Suppressor macrophage treated with lipopolysaccharide for 1 hour (primary cell): Measurements from ENCODE around the gene SGCE.
"Not testable (repeated sequence)": the region's sequence is repeated elsewhere in the genome, so short reads cannot be mapped to it uniquely, and the experiment has no call there.

Experiments
- DNase-seq, 3 donors: peaks; one replicate each; pipeline ENCODE4 v3.0.0-alpha.2; 2020 to 2022

Gene SGCE, protein sequence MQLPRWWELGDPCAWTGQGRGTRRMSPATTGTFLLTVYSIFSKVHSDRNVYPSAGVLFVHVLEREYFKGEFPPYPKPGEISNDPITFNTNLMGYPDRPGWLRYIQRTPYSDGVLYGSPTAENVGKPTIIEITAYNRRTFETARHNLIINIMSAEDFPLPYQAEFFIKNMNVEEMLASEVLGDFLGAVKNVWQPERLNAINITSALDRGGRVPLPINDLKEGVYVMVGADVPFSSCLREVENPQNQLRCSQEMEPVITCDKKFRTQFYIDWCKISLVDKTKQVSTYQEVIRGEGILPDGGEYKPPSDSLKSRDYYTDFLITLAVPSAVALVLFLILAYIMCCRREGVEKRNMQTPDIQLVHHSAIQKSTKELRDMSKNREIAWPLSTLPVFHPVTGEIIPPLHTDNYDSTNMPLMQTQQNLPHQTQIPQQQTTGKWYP

DNA sequence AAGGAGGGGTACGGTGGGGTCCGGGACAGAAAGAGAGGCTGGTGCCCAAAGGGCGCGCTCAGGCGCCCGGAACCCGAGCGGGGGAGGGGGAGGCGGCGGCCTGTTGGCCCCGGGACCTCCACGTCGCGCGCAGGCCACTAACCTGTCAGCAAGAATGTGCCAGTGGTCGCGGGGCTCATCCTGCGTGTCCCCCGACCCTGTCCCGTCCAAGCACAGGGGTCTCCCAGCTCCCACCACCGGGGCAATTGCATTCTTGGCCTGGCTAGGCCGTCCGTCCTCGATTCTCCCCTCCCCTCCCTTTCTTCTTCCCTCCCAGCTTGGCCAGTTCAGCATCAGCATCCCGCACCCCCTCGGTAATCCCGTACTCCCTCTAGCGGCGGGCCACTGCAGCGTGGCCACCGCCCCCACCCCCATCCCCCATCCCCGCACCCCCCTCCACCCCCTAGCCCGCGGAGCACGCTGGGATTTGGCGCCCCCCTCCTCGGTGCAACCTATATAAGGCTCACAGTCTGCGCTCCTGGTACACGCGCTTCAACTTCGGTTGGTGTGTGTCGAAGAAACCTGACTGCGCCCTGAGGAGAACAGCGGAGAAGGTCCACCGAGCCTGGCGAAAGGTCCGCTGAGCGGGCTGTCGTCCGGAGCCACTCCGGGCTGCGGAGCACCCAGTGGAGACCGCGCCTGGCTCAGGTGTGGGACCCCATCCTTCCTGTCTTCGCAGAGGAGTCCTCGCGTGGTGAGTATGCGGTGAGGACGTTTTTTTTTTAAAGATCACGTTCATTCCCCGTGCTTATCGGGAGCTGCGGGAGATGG, at the start of gene SGCE:
Gene SGCE, minus strand, starts transcription at position 286 of the 810 bp plus-strand sequence. Its CDS starts 35 bp downstream, at position 251.
- DNase-seq, result peak; percentile 35 to 68 (median 43)

DNA sequence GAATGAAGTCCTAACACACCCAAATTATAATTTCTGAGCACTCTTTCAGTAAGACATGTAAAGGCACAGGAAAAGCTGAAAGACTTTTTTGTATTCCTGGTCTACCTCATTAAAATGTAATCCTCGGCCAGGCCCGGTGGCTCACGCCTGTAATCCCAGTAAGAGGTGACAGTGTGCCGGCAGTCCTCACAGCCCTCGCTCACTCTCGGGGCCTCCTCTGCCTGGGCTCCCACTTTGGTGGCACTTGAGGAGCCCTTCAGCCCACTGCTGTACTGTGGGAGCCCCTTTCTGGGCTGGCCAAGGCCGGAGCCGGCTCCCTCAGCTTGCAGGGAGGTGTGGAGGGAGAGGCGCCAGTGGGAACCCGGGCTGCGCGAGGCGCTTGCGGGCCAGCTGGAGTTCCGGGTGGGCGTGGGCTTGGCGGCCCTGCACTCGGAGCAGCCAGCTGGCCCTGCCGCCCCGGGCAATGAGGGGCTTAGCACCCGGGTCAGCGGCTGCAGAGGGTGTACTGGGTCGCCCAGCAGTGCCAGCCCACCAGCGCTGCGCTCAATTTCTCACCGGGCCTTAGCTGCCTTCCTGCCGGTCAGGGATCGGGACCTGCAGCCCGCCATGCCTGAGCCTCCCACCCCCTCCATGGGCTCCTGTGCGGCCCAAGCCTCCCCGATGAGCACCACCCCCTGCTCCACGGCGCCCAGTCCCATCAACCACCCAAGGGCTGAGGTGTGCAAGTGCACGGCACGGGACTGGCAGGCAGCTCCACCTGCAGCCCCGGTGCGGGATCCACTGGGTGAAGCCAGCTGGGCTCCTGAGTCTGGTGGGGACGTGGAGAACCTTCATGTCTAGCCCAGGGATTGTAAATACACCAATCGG, 49.5 kb upstream of the SGCE start:
- DNase-seq, result not testable (repeated sequence)

DNA sequence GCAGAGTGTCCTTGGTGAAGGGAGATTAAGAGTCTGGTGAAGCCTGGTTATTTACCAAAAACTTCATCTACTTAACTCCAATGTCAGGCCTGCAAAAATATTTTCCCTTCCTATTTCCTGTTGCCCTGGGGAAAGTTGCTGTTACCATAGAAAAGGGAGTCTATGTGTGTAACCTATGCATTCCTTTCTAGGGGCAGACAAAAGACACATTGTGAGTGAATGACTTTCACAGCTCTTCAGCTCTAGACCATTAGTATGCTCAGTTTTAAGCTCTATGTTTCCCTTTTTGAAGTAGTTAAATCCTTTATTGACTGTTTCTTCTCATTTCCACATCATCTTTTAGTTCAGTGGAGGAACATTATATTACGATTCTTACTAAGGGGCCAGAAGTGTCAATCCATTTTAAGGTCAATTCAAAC, 45.6 kb upstream of the SGCE start:
- no peak for DNase-seq

DNA sequence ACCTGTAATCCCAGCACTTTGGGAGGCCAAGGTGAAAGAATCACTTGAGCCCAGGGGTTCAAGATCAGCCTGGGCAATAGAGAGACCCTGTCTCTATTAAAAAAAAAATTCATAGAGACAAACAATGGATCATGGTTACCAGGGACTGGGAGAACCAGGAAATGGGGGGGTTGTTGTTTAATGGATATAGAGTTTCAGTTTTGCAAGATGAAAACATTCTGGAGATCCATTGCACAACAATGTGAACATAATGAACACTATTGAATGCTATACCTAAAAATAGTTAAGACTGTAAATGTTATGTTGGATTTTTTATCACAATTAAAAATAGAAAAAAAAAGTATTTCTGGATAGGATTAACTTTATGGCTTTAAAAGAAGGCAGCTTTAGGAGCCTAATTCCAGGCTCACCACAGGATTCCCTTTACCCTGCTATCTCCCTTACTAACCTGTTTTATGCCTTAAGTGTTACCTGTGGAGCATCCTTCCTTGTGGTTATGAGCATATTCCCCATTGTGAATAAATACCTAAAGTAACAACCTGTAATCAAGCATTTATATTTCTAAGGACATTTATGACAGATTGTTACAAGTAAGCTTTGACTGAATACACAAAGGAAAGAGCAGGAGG, 45.1 kb upstream of the SGCE start:
- DNase-seq, result no peak

DNA sequence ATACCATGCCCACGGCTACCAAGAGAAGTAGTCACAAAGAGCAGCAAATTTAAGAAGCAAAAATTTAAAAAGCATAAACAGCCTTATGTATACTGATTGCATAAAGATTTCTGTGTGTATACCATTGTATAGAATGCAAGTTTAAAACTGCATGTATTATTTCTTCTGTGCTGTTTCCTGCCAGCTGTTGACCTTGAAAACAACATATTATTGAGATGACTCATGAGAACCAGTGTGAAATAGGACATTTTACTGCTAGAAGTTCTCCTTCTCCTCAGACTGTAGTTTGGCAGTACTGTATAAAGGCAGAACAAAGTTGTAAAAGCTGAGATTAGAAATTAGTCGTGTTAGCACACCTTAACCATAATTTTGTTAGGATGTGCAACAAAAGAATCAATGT, 42.3 kb upstream of the SGCE start:
- peak in 1 of 3 donors; percentile 3 for DNase-seq

DNA sequence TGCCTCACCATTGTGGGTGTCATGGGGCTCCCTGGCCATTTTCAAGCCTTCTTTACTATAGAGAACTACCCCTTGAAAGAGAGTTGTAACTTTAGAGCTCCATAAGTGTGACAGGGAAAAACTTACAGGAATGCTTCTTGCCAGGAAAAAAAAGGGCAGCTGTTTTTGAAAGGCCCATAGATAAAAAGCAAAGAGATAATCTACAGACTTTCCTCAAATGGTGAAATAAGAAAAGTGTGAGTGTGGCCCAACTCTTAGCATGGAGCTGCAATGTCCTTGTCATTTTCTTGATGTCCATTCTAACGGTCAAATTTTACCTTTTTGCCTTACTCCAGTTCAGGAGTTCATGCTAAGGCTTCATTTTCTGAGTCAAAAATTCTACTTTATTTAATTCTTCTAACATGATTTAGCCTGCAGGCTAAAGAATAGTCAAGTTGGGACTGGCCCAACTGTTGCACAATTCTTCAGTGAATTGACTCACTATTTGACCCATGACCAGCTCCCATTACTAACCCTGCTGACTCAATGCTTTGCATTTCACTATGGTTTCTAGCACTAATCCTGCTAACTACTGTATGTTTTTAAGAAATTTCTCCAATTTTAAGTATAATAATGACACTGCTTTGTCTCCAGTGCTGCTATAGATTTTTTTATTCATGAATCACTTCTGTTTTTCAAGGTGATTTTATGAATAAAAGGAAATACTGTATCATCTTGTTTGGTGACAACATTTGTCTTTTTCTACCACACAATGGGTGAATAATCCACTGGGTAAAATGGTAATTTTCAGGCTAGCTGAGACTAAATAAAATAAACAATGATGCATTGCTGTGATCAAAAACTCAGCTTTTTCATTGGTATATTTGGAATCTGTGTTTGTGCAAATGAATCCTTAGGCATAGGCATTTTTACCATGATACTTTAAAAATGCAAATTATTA, 41.4 kb upstream of the SGCE start:
- DNase-seq, result peak; percentile 66 to 72 (median 67)

DNA sequence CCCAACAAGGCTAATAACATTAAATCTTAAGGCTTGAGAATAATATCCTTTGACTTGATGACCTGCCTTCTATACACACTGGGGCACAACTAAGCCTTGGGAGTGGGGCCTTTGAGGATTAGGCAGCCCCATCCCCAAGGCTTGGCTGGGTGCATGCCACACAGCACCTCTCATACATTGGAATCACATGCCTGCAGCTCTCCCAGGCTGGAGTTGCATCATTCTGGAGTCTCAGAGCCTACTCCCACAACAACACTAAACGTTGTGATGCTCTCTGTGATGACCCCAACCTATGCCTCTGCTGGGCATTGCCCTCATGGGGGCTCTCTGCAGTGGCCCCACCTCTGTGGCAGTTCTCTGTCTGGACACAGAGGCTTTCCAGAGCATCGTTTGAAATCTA, 31.9 kb upstream of the SGCE start:
- no peak for DNase-seq

DNA sequence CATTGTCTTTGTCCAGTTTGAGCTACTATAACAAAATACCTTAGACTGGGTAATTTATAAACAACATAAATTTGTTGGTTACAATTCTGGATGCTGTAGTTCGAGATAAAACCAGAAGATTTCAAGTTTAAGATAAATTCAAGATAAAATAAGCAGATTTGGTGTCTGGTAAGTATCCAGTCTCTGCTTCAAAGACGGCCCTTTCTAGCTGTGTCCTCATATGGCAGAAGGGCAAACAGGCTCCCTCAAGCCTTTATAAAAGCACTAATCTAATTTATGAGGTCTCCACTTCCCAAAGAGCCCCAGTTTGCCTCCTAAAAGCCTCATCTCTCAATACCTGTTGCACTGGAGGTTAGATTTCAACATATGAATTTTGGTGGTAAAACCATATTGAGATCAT, 31.1 kb upstream of the SGCE start:
- no peak for DNase-seq

DNA sequence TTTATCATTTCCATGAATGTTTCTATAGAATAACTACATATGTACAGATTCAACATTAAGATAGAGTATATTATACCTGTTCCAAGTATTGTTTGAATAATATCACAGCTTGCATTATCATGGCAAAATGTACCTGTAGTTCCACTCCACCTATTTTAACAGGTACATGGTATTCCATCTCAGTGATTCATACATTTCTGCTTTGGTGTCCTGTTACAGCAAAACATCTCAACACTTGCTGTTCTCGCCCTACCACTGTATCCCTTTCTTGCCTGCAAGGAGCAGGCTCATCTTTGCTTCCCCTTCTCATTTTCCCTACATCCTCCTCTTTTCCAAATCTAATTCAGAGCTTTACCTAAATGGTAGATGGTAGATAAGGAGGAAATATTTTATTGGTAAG, 27.1 kb upstream of the SGCE start:
- no peak for DNase-seq

DNA sequence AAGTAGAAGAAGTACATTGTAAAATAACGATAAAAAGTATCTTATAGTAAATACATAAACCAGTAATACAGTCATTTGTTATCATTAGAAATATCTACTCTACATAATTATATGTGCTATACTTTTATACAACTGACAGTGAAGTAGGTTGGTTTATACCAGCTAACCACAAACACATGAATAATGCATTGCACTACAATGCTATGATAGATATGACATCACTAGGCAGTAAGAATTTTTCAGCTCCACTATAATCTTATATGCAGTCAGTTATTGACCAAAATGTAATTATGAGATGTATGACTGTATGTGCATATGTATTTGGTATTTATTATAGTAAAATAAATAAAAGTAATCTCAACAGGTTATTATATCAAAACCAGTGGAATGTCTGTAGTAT, 23.4 kb upstream of the SGCE start:
- no peak for DNase-seq

DNA sequence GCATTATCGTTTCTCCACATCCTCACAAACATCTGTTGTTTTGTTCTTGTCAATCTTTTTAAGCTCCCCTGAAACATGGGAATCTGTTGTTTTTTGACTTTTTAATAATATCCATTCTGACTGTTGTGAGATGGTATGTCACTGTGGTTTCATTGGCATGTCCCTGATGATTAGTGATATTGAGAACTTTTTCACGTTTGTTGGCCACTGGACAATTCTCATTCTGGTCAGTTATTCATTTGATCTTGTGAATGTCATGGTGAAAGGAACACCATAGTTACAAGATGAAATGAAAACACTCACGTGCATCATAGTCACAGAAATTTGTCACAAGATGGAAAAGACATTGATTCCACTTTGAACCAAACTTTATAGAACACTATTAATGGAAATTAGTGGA, 20.5 kb upstream of the SGCE start:
- DNase-seq, result no peak

DNA sequence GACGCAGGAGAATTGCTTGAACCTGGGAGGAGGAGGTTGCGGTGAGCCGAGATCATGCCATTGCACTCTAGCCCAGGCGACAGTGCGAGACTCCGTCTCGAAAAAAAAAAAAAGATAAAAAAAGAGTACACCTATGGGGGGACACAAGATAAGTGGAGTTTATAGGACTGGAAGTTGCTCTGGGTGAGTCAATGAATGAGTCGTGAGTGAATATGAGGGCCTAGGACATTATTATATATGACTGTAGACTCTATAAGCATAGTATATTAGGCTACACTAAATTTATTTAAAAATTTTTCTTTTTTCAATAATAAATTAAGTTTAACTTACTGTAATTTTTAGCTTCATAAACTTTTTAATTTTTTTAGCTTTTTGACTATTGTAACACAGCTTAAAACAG, 19.4 kb upstream of the SGCE start:
- no peak for DNase-seq

DNA sequence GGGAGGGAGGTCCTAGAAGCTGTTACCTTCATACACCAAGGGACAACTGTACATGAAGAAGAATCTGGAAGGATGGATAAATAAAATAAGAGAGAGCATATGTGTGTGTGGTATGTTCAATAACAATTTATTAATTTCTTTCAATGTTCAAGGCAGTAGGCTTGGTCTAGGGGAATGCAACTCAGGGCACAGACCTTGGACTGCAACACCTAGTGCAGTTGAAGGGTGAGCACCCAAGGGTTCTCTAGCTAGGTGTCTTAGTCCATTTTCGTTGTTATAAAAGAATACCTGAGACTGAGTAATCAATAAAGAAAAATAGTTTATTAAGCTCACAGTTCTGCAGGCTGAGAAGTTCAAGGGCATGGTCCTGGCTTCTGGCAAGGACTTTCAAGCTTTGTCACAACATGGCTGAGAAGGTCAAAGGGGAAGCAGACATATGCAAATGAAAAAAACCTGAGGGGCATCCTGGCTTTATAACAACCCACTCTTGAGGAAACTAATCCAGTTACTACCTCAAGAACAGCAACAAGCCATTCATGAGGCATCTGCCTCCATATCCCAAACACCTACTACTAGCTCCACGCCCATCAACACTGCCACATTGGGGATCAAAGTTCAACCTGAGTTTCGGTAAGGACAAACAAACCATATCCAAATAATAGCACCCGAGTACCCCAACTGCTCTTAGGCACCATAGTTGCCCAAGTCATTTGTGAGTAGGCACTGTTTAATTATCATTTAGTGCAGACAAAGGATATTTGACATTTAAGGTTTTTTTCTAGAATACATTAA, 15.7 kb upstream of the SGCE start:
- DNase-seq, result no peak

DNA sequence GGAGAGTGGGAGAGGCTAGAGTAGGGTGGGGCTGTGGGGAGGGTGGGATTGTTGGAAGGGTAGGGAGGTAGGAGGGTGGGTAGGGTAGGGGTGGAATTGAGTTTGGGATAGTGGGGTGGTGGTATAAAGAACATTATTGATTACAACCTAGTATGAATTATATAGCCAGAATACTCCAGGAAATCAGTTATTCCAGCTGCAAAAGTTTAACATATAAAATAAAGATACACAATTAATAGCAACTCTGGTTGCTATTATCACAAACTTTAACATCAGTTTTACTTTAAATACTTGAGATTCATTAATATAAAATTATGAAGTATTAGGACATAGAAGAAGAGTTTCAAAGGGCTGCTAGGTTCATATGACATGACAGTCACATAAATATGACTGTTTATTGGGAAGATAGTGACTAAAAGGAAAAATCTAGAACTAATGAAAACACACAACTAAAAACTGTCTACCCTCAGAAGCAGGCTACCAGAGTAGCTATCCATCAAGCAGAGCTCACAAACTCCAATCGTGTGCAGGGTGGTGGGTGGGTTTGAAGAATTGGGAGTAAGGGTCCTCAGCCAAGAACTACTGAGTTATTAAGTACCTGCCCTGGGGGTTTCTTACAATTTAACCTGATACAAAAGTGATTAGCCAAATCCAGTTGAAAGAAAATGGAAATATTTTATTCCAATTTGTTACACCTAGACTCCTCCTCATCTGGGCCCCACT, 14.0 kb upstream of the SGCE start:
- DNase-seq, result no peak

DNA sequence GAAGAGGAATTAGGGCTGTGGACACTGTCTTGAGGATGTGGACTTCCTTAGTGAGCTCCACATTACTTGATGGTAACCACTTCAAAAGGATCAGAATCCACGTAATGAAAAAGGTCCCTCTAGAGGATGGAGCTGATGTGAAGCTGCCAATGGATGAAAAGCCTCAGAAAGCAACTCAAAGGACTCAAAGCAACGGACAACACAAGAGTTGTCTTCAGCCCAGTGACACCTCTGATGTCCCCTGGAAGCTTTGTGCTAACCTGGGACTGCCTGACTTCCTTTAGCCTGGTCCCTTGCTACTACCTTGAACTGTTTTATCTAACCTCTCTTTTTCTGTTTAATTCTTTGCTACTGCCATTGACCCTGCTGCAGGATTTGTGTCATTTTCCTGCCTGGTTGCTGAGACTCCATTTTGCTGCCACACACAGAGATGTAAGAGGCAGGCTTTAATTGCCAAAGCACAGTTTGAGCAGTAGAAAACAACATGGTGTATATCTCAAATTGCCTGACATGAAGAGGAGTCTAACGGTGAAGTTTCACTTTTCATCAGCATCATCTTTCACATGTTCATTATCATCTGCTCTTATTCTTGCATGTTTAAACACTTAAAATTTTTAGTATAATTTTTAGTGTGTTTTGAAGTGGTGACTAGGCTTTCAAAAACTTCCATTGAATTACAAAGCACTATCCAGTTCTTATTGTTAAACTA, 11.1 kb upstream of the SGCE start:
- DNase-seq, result no peak

DNA sequence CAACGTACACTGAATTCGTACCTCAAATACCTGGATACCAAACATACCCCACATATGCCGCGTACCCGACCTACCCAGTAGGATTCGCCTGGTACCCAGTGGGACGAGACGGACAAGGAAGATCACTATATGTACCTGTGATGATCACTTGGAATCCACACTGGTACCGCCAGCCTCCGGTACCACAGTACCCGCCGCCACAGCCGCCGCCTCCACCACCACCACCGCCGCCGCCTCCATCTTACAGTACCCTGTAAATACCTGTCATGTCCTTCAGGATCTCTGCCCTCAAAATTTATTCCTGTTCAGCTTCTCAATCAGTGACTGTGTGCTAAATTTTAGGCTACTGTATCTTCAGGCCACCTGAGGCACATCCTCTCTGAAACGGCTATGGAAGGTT, 9.5 kb upstream of the SGCE start:
- DNase-seq, result no peak

DNA sequence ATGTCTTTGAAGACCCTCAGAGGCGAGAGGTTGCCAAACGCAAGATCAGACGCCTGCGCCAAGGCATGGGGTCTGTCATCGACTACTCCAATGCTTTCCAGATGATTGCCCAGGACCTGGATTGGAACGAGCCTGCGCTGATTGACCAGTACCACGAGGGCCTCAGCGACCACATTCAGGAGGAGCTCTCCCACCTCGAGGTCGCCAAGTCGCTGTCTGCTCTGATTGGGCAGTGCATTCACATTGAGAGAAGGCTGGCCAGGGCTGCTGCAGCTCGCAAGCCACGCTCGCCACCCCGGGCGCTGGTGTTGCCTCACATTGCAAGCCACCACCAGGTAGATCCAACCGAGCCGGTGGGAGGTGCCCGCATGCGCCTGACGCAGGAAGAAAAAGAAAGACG, 8.1 kb upstream of the SGCE start:
- no peak for DNase-seq

DNA sequence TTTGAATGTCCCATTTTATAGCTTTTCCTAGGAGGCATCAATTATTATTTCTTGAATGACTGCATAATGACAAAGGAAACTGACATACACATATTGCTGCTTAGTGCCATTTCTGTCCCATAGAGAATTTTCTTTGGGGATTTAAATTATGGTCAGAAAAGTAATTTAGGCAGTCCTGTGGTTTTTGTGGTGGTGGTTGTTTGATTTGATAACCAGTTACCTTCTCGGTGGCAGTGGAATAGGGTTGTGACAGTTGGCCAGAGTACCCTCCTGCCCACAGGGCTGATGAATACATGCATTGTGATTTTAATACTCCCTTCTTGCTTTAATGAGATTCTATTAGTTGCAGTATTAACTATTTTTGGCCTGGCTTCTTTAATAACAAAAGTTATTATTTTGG, 6.6 kb upstream of the SGCE start:
- DNase-seq, result no peak

DNA sequence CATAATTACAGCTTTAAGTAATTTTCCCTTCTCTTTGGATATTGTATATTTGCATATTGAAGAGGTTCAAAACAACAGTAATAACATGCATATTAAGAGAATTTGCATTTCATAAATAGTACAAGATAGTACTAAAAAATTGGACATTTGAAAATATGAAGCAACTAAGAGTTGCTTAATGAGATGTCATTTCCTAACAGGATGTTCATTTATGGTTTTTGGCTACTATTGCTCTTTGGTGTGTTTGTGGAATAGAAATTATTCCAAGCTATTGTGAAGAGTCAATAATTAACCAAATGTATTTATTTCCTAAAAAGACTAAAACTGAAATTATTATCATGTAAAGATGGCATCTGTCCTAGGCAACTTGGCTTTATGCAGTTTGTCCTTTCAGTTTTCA, 4.1 kb upstream of the SGCE start:
- DNase-seq, result no peak
